Measurements from ENCODE around the gene ENTPD5.
"Not testable (repeated sequence)": the region's sequence is repeated elsewhere in the genome, so short reads cannot be mapped to it uniquely, and the experiment has no call there.

Gene ENTPD5

GRCh38 chr14:74014299-74014698 is 4.8 kb downstream of the ENTPD5 start:
- DNase-seq: no peak
- intact Hi-C loops (cut with DNase I): loop anchor here (10.0 kb wide), 1 partner anchor 59 kb away; the partner anchor contains the start of genes COQ6 and FAM161B

DNA sequence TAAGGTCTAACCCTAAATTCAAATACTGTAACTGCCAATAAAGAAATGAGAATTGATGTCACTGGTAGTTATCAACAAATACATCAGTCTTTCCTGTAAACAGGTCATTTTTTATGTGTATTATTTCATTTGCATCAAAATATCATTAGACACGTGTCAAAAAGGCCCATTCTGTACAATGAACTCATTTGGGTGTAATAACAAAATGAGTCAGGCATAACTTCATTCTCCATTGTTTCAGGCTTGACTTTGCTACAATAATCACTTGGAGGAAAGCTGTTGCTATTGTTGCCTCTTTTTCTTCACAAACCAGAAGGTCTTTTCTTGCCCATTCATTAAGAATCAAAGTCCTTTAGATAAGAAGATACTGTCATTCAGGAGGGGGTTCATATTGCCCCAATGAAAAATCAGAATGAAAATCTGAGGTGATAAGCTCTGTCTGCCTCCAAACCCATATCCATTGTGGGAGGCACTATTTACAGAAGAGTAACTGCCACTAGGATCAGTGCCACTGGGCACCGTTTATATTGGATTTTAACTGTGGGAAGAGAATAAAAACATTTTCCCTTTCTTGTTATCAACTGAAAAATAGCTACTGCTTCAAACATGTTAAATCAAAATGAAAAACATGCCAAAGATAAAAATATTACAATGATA is 10.1 kb downstream of the ENTPD5 start:
- no peak for DNase-seq
- intact Hi-C loops (cut with DNase I): no loop called here

DNA sequence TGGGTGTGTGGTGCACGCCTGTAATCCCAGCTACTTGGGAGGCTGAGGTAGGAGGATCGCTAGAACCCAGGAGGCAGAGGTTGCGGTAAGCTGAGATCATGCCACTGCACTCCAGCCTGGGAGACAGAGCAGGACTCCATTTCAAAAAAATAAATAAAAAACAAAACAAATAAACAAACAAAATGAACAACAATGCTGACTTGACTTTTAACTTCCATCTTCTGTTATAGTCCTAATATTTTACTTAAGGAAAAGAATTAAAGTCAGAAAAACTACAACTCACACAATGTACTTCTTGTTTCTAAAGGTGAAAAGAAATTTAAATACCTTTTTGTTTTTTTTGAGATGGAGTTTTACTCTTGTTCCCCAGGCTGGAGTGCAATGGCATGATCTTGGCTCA is 13.4 kb downstream of the ENTPD5 start:
- intact Hi-C loops (cut with DNase I); DNase-seq: not testable (repeated sequence)

- no peak for DNase-seq
- intact Hi-C loops (cut with DNase I): no loop called here
Measured at GRCh38 chr14:73998726-73999125, 20.4 kb downstream of the ENTPD5 start.

DNA sequence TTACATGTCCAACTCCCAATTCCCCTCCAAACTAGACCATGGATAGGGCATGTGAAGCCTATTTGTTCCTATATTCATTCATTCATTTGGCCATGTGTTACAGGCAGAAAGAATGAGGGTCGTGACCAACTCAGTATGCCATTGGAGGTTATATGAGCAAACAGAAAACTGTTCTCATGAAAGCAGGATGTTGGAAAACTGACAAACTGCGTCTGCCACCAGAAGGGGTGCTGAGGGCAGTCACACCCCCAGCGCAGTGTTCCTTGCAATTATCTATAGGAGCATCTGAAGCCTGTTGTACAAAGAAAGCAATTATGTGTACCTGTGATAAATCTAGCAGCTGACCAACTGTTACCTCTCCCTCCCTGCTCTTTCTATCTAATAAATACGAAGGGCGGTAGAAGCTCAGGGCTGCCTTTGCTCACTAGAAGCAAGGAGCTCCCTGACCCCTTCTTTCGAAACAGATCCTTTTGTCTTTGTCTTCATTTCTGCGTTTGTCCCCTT is 21.1 kb downstream of the ENTPD5 start:
- DNase-seq: no peak
- intact Hi-C loops (cut with DNase I): no loop called here

- intact Hi-C loops (cut with DNase I): no loop called here
- no peak for DNase-seq
Measured at GRCh38 chr14:73997108-73997943, 21.8 kb downstream of the ENTPD5 start.

DNA sequence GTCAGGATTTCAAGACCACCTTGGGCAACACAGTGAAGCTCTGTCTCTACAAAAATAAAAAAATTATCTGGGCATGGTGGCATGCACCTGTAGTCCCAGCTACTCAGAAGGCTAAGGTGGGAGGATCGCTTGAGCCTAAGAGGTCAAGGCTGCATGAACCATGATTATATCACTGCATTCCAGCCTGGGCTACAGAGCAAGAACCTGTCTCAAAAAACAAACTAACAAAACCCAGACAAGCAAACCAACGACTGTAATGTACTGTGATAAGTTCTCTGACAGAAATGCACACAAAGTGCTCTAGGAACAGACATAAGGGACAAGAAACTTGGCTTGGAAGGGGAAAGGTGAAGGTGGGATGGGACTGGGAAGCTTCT is 22.4 kb downstream of the ENTPD5 start:
- intact Hi-C loops (cut with DNase I): no loop called here
- DNase-seq: no peak

DNA sequence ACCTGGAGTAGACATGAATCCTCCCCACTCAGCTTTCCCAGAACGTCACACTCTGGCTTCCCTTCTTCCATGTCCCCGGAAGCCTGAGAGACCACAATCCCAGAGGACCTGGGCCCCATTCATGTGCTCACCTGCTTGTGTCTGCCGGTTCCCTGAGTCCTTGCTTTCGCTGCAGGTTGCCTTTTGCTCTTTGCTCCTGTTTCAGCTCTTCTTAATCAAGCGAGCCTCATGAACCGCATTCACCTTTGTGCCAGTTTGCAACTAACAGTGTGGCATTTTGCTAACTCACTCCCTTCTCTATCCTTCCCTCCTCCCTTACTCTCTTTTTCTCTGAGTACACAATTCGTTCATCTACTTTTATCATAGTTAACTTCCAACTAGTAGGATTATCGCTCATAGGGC is 23.1 kb downstream of the ENTPD5 start:
- intact Hi-C loops (cut with DNase I): no loop called here
- no peak for DNase-seq

DNA sequence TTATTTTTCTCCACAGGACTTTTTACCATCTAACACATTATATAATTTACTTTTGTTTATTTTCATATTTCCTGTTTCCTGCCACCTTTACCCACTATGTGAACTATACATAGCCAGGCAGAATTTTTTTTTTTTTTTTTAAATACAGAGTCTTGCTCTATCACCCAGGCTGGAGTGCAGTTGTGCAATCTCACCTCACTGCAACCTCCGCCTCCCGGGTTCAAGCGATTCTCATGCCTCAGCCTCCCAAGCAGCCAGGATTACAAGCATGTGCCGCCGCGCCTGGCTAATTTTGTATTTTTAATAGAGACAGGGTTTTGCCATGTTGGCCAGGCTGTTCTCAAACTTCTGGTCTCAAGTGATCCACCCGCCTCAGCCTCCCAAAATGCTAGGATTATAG is 24.2 kb downstream of the ENTPD5 start:
- intact Hi-C loops (cut with DNase I); DNase-seq: not testable (repeated sequence)

- DNase-seq: no peak
- intact Hi-C loops (cut with DNase I): no loop called here
Measured at GRCh38 chr14:73991092-73991491, 28.0 kb downstream of the ENTPD5 start.

GRCh38 chr14:73988656-73989055 is 30.4 kb downstream of the ENTPD5 start:
- intact Hi-C loops (cut with DNase I); DNase-seq: not testable (repeated sequence)

DNA sequence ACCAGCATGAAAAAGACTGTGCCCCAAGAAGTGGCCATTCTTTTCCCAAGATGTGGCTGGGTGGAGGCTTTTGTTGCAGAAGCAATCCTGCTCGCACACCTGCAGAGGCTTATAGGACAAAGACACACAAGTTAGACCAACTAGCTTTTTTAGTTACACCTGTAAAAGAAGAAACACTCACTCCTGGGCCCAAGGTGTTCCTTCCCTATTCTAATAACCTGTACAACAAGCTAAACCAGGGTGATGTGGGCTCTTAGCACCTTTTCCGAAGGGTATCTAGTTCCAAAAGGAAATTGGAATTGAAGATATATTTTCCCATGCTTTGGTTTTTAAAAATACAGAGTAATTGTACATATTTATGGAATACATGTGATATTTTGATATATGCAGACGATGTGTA is 31.0 kb downstream of the ENTPD5 start:
- intact Hi-C loops (cut with DNase I): no loop called here
- no peak for DNase-seq

DNA sequence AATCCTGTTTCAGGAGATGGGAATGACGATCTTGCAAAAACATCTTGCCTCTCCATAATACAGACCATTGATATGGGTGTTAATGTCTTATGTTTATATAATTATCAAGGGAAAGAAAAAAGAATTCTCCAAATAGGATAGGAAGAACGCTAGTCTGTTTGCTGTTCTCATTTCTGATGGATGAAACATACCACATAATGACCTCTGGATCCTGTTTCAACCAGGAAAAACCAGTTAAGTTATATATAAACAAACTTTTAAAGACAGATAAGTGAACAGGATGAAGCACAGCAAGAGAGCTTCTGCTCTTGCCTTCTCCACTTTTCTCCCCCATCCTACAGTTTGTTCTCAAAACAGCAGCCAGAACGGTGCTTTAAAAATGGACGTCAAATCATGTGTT is 41.2 kb downstream of the ENTPD5 start:
- DNase-seq: no peak
- intact Hi-C loops (cut with DNase I): no loop called here

DNA sequence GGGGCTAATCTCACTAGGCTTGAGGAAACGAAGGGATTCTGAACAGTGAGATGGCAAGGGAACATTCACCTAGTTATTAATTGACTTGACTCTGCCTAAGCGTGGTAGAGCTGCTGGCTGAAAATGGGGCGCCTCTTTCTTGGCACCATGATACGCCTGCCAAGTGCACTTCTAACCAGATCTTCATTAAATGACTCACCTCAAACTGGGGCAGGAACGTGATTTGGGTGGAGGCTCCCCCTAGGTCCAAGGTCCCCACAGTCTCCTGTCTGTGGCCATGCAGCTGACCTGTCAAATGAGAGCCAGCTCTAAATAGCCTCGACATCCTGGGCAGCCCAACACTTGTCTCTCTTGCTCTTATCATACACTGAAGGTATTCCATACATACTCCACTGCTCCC is 43.0 kb downstream of the ENTPD5 start:
- intact Hi-C loops (cut with DNase I): no loop called here
- DNase-seq: no peak

- intact Hi-C loops (cut with DNase I): no loop called here
- no peak for DNase-seq
Measured at GRCh38 chr14:73973497-73973896, 45.6 kb downstream of the ENTPD5 start.

DNA sequence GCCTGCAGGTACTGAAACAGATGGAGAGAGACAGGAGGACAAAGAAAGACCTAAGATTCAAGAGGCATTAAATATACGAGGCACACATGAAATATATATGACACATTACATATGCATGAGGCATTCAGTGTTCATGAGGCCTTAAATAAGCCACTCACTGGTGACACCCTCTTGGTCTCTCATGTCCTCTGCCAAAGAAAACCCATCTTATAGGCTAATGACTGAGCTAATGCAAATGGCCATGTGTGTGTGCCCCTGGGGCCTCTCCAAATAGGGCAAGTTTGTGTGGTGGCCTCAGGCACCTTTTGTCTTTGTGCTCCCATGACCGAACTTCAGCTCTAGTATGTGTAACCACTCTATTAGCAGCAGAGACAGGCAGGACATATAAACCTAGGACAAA is 50.2 kb downstream of the ENTPD5 start:
- intact Hi-C loops (cut with DNase I): no loop called here
- DNase-seq: no peak

- no peak for DNase-seq
- intact Hi-C loops (cut with DNase I): no loop called here
Measured at GRCh38 chr14:73965216-73965615, 53.9 kb downstream of the ENTPD5 start.

GRCh38 chr14:73961192-73961591 is 57.9 kb downstream of the ENTPD5 start:
- DNase-seq: no peak
- intact Hi-C loops (cut with DNase I): no loop called here

DNA sequence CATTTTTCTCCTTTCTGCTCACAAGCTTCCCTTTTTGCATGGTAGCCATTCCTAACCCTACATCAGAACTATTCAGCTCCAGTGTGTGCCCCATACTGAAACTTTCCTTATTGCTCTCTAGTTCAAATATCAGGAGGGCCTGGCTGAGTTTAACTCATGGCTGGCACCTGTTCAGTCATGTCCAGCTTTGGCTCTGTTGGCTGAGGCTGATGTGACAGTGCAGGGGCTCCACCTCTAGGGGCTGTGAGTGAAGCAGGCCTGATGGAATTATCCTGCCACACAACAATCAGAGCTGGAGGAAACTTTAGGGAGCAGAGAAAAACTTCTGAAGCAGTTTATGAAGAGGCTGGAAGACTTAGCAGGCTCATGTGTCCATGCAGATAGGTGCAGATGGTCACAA is 60.5 kb downstream of the ENTPD5 start:
- intact Hi-C loops (cut with DNase I): loop anchor here (10.0 kb wide), 2 partner anchors 56 to 204 kb away; partner anchors contain the start of genes BBOF1 and ENTPD5
- DNase-seq: no peak

DNA sequence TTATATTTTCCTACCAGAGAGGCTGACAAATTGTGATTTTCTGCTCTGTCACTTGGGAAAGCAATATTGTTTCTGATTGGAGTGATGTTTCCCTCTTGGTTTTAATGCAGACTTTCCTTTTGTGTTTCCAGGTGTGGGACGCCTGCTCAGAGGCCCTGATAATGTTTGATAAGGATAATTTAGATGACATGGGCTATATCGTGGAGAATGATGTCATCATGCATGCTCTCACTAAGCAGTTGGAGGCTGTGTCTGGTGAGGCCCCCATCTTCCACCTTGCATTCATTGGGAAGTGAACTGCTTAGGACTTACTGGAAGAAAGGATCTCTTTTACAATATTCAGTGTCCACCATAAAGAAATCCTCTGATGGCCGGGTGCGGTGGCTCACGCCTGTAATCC is 63.4 kb downstream of the ENTPD5 start:
- no peak for DNase-seq
- intact Hi-C loops (cut with DNase I): loop anchor here (10.0 kb wide), 2 partner anchors 59 to 201 kb away; partner anchors contain the start of genes BBOF1 and ENTPD5

Data from head of caudate nucleus (tissue), 42 donors.